Fibroblast of skin of left biceps (primary cell): ENCODE data around the gene TTC8.
"Not testable (repeated sequence)": the region's sequence is repeated elsewhere in the genome, so short reads cannot be mapped to it uniquely, and the experiment has no call there.

ENCODE experiments used
- DNase-seq, 2 experiments: peaks; one replicate each; pipeline ENCODE4 v3.0.0-alpha.2; 2013; ENCODE audit warnings: low read depth in 2 of 2

Gene TTC8

DNA sequence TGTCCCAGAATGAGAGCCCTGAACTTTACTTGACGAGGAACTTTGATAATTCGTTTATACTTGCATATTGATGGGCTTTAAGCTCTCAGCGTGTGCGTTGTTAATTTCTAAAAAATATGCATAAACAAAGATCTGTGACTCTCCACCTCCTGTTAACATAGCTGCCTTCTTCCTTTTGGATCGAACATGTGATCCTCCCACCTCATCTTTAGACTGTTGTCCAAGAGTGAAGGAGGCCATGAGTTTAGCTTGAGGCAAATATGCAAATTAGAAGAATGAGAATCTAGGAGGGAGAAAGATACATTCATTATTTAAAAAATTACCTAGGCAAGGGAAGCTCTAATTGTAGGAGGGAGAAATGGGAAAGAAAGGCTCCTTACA is 617 bp downstream of the TTC8 start:
- DNase-seq: no peak

- no peak for DNase-seq
Observed at GRCh38 chr14:88825503-88825902, 1.1 kb downstream of the TTC8 start.

DNA sequence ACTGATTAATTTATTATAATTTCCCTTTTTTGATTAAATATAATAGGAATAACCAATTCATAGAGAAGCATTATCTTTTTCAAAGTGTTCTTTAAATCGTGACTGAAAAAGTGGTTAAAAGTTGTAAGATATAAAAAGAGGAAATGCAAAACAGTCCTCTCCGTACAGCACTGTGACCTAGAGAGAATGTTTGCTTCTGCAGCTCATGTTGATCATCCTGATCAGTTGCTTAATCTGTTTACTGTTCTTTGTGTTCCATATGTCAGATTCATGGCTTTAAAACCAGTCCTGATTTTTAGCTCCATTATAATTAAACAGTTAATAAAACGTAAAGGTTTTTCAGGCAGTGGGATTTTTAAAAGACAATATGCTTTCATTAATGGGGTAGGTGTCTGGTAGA is 4.7 kb downstream of the TTC8 start:
- DNase-seq: no peak

DNA sequence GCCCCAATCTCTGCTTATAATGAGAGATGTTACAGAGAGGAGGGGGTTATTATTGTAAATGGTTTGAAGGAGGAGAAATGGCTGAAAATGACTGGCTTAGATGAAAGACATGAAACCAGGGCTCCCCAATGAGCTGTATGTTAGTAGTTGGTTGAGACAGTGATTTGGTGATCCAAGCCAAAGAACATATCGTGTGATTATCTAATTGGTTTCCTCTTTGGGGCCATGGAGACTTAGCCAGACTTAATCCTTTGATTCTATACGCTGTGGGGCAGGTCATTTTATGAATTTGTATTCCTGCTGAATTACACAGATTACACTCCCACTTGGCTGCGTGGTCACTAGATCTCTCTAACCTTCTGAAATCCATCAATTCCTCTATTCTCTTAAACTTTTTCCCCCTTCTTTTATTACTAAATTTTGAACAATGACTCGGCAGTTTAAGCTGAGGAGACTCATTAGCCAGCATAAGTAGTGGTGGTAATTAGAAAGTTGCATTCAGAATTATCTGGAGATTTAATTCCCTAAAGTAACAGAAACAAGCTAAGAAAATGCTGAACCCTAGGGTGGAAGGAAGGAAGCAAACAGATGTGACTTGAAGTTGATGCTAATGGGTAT is 5.3 kb downstream of the TTC8 start:
- DNase-seq: no peak

GRCh38 chr14:88831284-88831683 is 6.8 kb downstream of the TTC8 start:
- no peak for DNase-seq

DNA sequence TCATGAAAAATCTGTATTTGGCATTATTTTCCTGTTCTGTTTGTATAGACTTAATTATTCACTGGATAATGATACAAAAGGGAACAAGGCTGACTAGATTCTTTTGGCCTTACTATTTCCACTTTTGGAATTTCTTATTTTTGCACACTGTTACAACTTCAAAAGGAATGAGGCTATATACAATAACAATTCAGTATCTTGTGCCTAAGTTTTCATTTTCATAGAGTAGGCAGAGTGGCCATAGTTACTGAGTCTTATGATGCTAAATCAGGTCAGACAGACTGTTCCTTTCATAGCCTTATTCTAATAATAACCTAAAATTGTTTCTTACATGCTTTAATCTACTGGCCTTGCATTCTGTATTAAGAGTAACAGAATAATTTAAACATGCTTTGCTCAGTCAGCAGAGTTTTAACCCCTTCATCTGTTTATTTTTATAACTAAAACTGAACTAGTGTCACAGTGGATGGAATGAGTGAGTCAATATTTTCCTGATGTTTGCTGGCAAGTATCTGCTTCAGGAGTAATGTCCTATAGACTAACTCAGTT is 10.5 kb downstream of the TTC8 start:
- DNase-seq: no peak

DNA sequence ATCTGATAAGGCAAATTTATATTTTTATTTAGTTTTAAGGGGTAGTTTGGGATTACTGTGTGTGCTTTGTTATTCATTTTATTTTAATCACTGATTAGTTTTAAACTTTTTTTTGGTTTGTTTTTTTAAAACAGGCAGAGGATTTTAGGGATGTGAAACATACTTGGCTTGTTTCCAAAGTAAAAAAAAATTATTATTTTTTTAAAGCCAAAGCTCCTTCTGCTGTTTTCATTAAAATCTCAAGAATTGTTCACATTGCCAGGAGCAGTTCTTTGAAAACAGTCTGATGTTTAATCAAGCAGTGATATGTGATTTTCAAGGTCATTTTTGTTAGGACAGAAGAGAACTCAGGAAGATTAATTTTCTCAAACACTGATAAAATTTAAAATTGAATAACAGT is 11.2 kb downstream of the TTC8 start:
- no peak for DNase-seq

DNA sequence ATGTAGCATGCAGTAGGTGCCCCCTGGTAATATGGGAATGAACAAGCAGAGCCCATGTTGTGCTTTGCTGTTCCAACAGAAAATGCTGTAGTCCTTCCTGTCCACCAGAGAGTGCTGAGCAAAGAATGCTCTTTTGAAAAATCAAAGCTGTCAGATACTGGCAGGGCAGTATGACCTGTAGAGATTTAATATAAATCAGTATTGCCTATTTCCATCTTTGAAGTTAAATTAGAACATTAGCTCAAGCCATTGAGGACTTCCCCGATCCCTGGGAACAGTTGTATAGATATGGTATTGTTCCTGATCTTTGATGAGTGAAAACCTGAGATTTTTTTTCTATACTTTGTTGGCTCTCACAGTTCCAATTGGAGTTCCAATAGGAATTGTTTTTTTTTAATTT is 13.0 kb downstream of the TTC8 start:
- no peak for DNase-seq

DNA sequence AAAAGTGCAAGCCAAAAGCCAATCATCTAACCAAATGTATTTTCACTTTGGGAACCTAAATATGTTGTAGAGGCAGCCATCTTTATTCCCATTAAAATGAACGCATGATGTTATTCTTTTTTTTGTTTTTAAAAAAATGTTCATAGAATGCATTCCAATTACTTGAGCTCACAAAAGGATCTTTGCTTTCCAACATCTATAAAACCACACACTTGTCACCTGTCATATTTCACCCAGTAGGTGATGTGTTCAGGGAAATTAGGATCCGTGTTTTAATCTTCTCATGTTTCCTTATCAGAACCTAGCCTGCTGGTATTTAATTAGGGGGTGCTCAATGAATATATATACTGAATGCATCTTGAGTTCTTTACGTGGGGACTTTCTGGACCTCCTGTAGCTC is 13.6 kb downstream of the TTC8 start:
- DNase-seq: no peak

- no peak for DNase-seq
Observed at GRCh38 chr14:88840926-88841325, 16.5 kb downstream of the TTC8 start.

GRCh38 chr14:88841741-88842140 is 17.3 kb downstream of the TTC8 start:
- no peak for DNase-seq

- no peak for DNase-seq
Observed at GRCh38 chr14:88842414-88842813, 18.0 kb downstream of the TTC8 start.

DNA sequence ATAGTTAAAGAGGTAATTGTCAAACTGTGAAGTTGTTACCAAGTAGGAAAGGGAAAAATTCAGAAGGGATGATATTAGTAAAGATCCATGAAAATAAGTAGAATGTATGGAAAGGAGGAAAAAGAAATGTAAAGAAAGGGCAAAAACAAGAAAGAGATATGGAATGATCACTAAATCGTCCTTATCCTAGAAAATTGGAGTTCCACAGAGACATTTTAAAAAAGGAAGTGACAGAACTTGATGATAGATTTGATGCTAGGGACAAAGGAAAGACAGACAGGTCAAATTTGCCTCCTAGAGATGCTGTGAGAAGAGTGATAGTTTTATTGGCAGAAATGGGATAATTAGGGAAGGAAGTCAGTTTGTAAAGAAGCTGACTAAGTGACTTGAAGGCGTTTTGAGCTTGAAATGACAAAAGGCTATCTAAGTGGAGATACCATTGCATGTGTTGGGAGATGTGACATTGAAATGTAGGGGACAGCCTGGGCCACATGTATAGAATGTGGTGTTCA is 20.6 kb downstream of the TTC8 start:
- no peak for DNase-seq

GRCh38 chr14:88848571-88848970 is 24.1 kb downstream of the TTC8 start:
- DNase-seq: no peak

DNA sequence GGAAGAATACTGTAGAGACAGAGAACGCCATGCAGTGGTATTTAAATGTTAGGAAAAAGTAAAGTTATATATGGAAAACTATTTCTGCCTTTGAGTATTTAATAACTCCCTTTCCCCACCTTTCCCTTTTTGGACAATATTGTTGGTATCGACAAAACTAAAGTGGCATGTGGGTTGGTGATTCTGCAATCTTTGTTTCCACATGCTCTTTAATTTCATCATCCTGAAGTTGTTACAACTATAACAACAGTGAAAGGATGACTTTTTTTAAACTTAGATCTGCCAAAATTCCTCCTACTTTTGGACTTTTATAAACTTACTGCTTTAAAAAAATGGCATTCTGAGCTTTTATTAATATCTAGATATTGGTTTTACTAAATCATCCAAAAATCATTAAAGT is 25.3 kb downstream of the TTC8 start:
- no peak for DNase-seq

- no peak for DNase-seq
Observed at GRCh38 chr14:88851587-88851986, 27.1 kb downstream of the TTC8 start.

GRCh38 chr14:88852632-88853031 is 28.2 kb downstream of the TTC8 start:
- no peak for DNase-seq

DNA sequence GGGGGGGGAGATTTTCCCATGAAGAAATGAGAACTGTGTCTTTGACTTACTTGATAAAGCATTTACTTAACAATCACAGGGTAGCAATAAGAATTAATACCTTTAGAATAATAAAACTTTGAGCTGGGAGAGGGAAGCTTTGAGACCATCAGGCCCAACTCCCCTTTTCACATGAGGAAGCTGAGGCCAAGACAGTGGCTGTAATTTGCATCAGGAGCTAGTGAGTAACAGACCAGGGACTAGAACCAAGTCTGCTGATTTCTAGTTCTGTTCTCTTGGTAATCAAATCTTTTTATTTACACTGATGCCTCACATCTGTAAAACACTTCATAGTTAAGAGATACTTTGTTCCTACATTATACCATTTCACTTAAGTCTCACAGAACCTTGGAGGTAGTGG is 28.7 kb downstream of the TTC8 start:
- DNase-seq: no peak

DNA sequence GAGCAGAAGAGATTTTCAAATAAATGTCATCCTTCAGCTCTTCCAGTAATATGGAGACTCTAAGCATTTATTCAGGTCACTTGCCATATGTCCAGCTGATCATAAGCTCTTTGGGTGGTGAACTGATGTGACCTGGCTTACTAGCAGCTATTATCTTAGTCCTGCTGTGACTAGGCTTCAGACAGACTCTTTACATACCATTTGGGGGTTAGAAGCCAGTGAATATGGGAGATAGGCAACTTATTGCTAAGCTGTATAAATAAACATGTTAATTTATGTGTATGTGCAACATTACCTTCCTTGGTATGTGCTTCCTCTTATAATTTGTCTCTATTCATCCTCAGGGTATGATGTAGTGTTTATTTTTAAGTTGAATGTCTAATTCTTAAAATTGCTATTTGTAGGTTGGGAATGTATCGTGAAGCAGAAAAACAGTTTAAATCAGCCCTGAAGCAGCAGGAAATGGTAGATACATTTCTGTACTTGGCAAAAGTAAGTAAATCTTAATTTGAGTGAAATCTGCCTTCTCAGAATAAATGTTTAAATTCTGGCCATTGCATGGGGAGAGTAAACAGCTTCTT is 32.4 kb downstream of the TTC8 start:
- no peak for DNase-seq

DNA sequence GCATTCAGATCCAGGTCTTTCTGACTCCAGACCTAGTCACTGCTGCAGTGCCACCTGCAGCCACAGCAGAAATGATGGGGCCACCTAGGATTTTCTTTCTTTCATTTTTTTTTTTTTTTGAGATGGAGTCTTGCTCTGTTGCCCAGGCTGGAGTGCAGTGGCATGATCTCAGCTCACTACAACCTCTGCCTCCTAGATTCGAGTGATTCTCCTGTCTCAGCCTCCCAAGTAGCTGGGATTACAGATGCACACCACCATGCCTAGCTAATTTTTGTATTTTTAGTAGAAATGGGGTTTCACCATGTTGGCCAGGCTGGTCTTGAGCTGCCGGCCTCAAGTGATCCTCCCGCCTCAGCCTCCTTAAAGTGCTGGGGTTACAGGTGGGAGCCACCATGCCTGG is 33.4 kb downstream of the TTC8 start:
- not testable (repeated sequence) for DNase-seq

- not testable (repeated sequence) for DNase-seq
Observed at GRCh38 chr14:88859118-88859517, 34.7 kb downstream of the TTC8 start.

DNA sequence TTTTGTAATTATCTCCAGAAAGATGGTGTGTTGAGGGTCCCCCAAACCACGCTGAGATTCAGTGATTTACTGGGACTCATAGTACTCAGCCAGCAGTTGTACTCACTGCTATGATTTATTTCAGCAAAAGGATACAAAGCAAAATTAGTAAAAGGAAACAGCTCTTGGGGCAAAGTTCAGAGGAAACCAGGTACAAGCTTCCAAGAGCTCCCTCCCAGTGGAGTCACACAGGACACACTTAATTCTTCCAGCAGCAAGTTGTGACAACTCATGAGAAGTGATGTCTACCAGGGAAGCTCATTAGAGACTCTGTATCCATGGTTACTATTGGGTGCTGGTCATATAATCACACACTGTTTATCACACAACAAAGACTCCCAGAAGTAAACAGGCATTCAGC is 38.7 kb downstream of the TTC8 start:
- DNase-seq: no peak

DNA sequence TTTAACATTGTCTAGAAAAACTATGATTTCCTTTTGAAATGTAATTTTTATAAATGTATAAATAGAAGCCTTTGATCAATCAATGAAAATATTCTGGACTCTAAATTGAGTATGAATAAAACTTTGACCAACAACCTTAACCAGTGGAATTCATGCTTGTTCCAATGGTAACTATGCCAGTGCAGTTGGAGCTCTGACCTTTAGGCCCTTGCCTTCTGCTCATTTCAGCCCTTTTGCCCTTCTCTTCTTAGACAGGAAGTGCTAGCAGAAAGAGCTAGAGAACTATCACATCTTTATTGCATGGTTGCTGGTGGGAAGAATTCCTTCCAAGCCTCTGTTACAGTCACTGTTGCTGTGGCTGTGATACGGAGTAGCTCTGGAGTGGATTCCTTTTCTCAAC is 39.7 kb downstream of the TTC8 start:
- DNase-seq: no peak

GRCh38 chr14:88866305-88866704 is 41.9 kb downstream of the TTC8 start:
- DNase-seq: no peak
